ENCODE results near the gene CTCFL. TPM values are rescaled to one million over a fixed set of nuclear protein-coding genes. Genes with fewer than 3 reads are reported as not detected.

Gene CTCFL
- total RNA-seq, 1 donor from 2014 or later, result not detected

DNA sequence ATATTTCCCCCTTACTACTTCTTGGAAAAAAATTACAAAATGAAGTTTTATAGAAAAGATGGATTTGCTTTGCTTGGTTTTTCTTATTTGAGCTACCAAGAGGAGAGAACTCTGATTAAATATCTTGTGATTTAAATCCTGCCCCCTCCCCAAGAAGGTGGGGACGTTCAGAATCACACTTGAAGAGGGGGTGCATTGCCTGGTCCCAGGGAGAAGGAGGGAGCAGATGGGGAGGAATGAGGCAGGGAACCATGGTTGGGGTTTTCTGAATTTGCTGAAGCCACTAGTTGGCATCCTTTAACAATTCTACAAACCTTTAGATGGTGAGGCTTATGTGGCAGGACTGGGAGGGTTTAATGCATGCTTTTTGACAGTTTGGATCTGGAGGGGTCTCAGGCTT, 41.5 kb upstream of the CTCFL start:
- no peak for FAIRE-seq
- H3K27me3 ChIP-seq (ENCODE audit: control insufficient read depth, insufficient read depth, low read length), result peaks cover 7% of the 10 kb centered on the region

DNA sequence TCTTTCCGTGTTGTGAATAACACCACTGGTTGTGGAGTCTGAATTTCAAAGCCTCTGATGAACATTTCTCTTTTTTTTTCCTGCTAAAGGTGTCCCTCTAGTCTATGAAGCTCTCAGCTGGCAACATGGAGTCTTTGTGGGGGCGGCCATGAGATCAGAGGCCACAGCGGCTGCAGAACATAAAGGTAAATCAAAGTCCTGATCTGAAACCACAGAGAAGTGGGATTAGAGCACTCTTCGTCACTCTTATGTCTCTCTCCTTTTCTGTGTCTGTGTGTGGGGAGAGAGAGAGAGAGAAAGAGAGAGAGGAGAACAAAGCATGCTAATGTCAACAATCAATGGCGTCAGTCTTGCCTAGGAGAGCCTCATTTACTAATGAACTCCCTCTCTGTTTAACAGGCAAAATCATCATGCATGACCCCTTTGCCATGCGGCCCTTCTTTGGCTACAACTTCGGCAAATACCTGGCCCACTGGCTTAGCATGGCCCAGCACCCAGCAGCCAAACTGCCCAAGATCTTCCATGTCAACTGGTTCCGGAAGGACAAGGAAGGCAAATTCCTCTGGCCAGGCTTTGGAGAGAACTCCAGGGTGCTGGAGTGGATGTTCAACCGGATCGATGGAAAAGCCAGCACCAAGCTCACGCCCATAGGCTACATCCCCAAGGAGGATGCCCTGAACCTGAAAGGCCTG, 40.2 kb upstream of the CTCFL start:
- Histone ChIP-seq H3K4me3 (ENCODE audit: low read depth, low read length) (no peak overlapping the region), H3K27me3 (ENCODE audit: control insufficient read depth, insufficient read depth, low read length) (peaks cover 7% of the 10 kb centered on the region), H3K36me3 (ENCODE audit: control insufficient read depth, insufficient read depth, low read length) (no peaks in the 10 kb centered on the region)
- TF ChIP-seq, protein P1, sequence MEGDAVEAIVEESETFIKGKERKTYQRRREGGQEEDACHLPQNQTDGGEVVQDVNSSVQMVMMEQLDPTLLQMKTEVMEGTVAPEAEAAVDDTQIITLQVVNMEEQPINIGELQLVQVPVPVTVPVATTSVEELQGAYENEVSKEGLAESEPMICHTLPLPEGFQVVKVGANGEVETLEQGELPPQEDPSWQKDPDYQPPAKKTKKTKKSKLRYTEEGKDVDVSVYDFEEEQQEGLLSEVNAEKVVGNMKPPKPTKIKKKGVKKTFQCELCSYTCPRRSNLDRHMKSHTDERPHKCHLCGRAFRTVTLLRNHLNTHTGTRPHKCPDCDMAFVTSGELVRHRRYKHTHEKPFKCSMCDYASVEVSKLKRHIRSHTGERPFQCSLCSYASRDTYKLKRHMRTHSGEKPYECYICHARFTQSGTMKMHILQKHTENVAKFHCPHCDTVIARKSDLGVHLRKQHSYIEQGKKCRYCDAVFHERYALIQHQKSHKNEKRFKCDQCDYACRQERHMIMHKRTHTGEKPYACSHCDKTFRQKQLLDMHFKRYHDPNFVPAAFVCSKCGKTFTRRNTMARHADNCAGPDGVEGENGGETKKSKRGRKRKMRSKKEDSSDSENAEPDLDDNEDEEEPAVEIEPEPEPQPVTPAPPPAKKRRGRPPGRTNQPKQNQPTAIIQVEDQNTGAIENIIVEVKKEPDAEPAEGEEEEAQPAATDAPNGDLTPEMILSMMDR (IDR thresholded peaks at IDR 0.05; ENCODE audit: insufficient read depth, low read length, severe bottlenecking), result no peak
- FAIRE-seq, result no peak
- no peak for DNase-seq (ENCODE audit: low read depth)

More for the DNA sequence above, 41.5 kb upstream of the CTCFL start:
- DNase-seq (ENCODE audit: low read depth), result no peak
- TF ChIP-seq, protein P1 (IDR thresholded peaks at IDR 0.05; ENCODE audit: insufficient read depth, low read length, severe bottlenecking), result no peak
- Histone ChIP-seq H3K36me3 (ENCODE audit: control insufficient read depth, insufficient read depth, low read length) (no peaks in the 10 kb centered on the region), H3K4me3 (ENCODE audit: low read depth, low read length) (no peak overlapping the region)

DNA sequence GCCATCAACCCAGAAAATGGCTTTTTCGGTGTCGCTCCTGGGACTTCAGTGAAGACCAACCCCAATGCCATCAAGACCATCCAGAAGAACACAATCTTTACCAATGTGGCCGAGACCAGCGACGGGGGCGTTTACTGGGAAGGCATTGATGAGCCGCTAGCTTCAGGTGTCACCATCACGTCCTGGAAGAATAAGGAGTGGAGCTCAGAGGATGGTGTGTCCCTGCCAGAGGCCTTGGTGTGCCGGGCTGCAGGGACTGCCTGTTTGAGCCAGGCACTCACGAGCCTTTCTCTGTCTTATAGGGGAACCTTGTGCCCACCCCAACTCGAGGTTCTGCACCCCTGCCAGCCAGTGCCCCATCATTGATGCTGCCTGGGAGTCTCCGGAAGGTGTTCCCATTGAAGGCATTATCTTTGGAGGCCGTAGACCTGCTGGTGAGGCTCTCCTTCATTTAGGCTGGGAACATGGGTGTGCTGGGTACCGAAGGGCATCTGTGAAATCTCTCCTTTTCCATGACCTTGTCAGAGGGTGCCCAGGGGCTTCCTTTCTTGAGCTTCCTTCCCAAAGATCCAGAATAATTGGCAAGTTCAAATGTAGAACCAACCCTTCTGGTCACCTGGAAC, 39.4 kb upstream of the CTCFL start:
- Histone ChIP-seq H3K4me3 (ENCODE audit: low read depth, low read length) (no peak overlapping the region), H3K36me3 (ENCODE audit: control insufficient read depth, insufficient read depth, low read length) (no peaks in the 10 kb centered on the region), H3K27me3 (ENCODE audit: control insufficient read depth, insufficient read depth, low read length) (peaks cover 7% of the 10 kb centered on the region)
- DNase-seq (ENCODE audit: low read depth) (no peak), FAIRE-seq (no peak)
- TF ChIP-seq, protein P1 (IDR thresholded peaks at IDR 0.05; ENCODE audit: insufficient read depth, low read length, severe bottlenecking), result no peak

DNA sequence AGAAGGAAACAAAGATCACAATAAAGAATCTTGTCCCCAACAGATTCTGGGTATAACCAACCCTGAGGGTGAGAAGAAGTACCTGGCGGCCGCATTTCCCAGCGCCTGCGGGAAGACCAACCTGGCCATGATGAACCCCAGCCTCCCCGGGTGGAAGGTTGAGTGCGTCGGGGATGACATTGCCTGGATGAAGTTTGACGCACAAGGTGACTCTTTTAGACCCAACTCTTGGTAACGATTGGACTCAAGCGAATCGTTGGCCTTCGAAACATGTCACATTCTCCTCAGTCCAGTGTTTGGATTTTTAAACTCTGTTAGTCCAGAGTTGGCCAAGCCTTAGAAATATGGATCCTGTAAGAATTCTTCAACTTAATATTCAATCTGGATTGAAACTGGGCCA, 38.6 kb upstream of the CTCFL start:
- Histone ChIP-seq H3K4me3 (ENCODE audit: low read depth, low read length) (no peak overlapping the region), H3K27me3 (ENCODE audit: control insufficient read depth, insufficient read depth, low read length) (peaks cover 7% of the 10 kb centered on the region), H3K36me3 (ENCODE audit: control insufficient read depth, insufficient read depth, low read length) (no peaks in the 10 kb centered on the region)
- FAIRE-seq (no peak), DNase-seq (ENCODE audit: low read depth) (no peak)
- TF ChIP-seq, protein P1 (IDR thresholded peaks at IDR 0.05; ENCODE audit: insufficient read depth, low read length, severe bottlenecking), result no peak

DNA sequence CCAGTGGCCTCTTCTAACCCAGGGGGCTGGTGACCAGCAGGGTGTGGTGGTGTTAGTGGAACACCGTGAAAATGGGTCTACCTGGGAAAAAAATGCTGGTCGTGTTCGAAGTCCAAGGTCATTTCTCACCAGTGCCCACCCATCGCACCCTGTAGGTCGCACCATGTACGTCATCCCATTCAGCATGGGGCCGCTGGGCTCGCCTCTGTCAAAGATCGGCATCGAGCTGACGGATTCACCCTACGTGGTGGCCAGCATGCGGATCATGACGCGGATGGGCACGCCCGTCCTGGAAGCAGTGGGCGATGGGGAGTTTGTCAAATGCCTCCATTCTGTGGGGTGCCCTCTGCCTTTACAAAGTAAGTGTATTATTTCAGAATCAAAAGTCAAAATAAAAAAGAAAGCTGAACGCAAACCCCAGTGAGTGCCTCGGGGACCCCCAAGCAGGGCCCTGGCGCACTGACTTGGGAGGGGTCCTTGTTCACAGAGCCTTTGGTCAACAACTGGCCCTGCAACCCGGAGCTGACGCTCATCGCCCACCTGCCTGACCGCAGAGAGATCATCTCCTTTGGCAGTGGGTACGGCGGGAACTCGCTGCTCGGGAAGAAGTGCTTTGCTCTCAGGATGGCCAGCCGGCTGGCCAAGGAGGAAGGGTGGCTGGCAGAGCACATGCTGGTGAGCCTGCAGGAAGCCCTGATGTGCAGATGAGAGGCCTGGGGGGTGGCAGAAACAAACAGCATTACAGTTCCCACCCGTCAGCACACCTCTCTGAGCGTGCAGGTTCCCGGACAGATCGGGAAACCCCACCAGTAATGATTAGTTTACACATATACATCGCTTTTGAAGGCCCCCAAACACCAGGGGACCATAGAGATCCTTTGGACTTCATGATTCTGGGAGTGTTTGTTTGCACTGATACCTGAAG, 37.9 kb upstream of the CTCFL start:
- FAIRE-seq (no peak), DNase-seq (ENCODE audit: low read depth) (no peak)
- Histone ChIP-seq H3K27me3 (ENCODE audit: control insufficient read depth, insufficient read depth, low read length) (peaks cover 5% of the 10 kb centered on the region), H3K36me3 (ENCODE audit: control insufficient read depth, insufficient read depth, low read length) (no peaks in the 10 kb centered on the region), H3K4me3 (ENCODE audit: low read depth, low read length) (no peak overlapping the region)
- TF ChIP-seq, protein P1 (IDR thresholded peaks at IDR 0.05; ENCODE audit: insufficient read depth, low read length, severe bottlenecking), result no peak
